AG09309 (cell line): ENCODE data around the gene PRDM16.

Experiments
- DNase-seq: peaks from one replicate; pipeline ENCODE4 v3.0.0-alpha.2; 2010; ENCODE audit warnings: low read depth
- H3K4me3 ChIP-seq: 2 replicates; pipeline ENCODE4 v1.5.1; 2011; ENCODE audit warnings: mild to moderate bottlenecking, low read depth, low read length, moderate library complexity; ENCODE audit not compliant: control insufficient read depth
- TF ChIP-seq, protein P1 (sequence below): IDR thresholded peaks from 2 replicates; pipeline ENCODE4 v1.5.1; 2011; ENCODE audit warnings: mild to moderate bottlenecking, low read depth, low read length, inconsistent platforms; ENCODE audit not compliant: insufficient read depth, control insufficient read depth; ENCODE audit errors: missing control alignments

Gene PRDM16

DNA sequence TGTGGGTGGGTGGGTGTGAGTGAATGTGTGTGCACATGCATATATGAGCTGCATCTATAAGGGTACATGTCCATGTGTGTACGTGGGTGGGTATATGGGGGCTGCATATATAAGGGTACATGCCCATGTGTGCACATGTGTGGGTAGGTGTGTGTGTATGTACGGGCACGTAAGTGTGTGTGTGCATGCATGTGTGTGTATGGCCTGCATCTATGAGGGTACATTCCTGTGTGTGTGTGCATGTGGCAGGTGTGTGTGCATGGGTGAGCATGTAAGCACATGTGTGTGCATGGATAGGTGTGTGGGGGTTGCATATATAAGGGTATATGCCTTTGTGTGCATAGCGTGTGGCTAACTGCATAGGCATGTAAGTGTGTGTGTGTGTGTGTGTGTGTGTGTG lies 204.4 kb downstream of the PRDM16 start:
- DNase-seq = no peak
- TF ChIP-seq, protein P1, sequence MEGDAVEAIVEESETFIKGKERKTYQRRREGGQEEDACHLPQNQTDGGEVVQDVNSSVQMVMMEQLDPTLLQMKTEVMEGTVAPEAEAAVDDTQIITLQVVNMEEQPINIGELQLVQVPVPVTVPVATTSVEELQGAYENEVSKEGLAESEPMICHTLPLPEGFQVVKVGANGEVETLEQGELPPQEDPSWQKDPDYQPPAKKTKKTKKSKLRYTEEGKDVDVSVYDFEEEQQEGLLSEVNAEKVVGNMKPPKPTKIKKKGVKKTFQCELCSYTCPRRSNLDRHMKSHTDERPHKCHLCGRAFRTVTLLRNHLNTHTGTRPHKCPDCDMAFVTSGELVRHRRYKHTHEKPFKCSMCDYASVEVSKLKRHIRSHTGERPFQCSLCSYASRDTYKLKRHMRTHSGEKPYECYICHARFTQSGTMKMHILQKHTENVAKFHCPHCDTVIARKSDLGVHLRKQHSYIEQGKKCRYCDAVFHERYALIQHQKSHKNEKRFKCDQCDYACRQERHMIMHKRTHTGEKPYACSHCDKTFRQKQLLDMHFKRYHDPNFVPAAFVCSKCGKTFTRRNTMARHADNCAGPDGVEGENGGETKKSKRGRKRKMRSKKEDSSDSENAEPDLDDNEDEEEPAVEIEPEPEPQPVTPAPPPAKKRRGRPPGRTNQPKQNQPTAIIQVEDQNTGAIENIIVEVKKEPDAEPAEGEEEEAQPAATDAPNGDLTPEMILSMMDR = no peak

DNA sequence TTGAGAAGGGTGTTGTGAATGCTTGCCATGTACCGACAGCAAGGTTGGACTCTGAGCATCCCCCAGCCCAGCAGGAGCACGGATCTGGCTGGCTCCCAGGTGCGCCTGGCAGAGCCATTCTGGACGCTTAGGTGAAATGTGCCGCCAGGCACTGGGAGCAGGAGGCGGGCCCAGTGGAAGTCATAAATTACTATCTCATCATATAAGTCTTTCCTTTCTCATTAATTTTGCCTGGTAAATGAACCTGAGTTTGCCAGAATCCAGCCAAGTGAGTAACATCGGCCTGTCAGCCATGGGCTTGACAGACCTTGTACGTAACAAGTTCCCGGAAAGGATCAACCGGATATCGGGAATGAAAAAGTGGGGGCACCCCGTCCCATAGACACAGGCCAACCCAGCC lies 206.0 kb downstream of the PRDM16 start:
- DNase-seq = no peak
- TF ChIP-seq, protein P1 = no peak
- no peak overlapping the region for H3K4me3 ChIP-seq

More for the DNA sequence above, 204.4 kb downstream of the PRDM16 start:
- no peak overlapping the region for H3K4me3 ChIP-seq

DNA sequence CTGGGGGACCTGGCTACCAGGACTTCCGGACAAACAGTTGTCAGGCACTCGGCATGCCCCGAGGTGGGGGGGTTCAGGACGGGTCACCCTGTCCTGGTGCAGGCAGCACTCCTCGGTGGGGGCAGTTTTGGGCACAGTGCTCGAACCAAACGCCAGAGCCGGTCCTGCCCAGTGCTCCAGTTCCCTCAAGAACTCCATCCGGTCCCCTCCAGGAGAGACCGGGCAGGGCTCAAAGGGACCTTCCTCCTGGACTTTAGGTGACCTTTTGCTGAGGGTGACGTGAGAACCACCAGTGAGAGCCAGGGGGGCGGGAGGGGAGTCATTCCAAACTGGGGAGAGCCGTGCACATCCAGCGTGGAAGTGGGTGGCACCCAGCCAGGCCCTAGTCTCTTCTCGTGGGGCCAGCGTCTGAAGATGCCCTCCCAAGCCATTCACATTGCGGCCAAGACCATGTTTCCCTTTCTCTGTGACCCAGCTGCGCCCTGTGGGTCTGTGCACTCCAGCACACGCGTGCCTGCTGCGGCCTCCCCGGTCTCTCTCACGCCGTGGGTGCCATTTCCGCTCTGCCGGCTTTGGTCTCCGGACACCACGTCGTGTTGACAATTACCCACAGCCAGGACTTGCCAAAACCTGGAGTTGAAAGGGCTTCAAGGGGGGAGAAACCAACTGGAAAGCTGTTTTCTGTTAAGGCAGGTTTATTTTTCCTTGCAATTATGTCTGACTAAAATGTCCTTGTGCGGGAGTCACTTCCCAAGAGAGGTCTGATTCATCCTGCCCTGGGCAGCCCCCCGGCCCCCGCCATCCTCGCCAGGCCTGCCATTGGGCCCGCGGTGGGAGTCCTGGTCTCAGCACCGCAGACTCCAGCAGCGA lies 206.7 kb downstream of the PRDM16 start:
- H3K4me3 ChIP-seq = no peak overlapping the region
- peak; percentile 24 for DNase-seq
- TF ChIP-seq, protein P1 = no peak

DNA sequence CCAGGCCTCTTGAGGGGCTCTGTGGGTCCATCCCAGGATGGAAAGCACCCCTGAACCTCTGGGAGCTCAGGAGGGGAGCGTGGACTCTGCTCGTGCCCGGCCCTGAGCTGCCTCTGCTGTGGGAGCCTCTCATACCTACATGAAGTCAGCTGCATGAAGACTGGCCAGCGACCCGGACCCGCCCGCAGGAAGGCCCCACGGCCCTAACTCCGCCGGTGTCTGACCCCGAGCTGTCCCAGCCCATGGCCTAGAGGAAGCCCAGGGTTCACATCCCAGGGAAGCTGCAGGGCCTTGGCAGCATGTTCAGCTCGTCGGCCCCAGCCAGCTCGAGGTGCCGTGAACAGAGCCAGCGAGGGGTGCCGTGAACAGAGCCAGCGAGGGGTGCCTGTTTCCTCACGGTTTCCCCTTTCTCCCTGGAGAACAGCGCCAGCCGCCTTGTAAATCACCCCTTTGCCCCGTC lies 207.4 kb downstream of the PRDM16 start:
- no peak for DNase-seq
- no peak overlapping the region for H3K4me3 ChIP-seq
- TF ChIP-seq, protein P1 = no peak

DNA sequence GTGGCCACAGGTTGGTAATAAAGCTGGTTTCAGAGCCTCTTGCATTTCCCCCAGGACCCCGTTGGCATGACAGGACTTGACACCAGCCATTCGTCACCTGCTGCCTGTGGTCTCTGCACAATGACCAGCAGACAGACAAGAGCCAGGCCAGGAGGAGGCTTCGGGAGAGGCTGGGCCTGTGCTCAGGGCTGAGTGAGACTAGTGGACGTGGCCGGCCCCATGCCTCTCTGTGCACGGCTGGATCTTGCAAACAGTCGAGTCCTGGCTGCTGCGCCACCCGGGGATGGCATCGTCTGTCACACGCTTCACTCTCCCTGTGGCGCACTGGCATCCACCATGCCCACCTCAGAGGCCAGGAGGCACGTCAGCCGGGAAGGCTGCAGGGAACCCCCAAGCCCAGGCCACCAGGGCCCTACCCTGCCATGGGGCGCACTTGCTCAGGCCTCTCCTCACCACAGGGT lies 208.0 kb downstream of the PRDM16 start:
- TF ChIP-seq, protein P1 = no peak
- DNase-seq = no peak
- H3K4me3 ChIP-seq = no peak overlapping the region

DNA sequence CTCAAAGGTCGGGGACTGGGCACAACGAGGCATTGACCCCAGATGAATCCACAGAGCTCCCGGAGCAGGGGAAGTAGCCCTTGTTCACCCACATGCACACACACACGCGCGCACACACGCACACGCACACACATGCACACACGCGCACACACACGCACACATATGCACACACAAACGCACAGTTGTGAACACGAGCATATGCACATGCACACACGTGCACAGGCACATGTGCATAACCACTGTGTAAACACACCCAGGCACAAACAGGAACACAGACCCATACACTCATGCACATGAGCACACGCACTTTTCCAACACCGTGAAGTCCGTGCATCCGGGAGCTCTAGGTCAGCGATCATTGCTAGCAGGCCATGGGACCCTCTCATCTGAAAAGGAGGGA lies 208.6 kb downstream of the PRDM16 start:
- no peak for DNase-seq
- TF ChIP-seq, protein P1 = no peak
- H3K4me3 ChIP-seq = no peak overlapping the region
